Measurements from ENCODE around the gene DGKB.

- TF ChIP-seq, protein P1, sequence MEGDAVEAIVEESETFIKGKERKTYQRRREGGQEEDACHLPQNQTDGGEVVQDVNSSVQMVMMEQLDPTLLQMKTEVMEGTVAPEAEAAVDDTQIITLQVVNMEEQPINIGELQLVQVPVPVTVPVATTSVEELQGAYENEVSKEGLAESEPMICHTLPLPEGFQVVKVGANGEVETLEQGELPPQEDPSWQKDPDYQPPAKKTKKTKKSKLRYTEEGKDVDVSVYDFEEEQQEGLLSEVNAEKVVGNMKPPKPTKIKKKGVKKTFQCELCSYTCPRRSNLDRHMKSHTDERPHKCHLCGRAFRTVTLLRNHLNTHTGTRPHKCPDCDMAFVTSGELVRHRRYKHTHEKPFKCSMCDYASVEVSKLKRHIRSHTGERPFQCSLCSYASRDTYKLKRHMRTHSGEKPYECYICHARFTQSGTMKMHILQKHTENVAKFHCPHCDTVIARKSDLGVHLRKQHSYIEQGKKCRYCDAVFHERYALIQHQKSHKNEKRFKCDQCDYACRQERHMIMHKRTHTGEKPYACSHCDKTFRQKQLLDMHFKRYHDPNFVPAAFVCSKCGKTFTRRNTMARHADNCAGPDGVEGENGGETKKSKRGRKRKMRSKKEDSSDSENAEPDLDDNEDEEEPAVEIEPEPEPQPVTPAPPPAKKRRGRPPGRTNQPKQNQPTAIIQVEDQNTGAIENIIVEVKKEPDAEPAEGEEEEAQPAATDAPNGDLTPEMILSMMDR (IDR thresholded peaks at IDR 0.05) = no peak
- no peak for TF ChIP-seq SIN3A (IDR thresholded peaks at IDR 0.05; ENCODE audit: borderline replicate concordance, insufficient read depth, low read depth, low read length)
- no peak for TF ChIP-seq REST (IDR thresholded peaks at IDR 0.05; ENCODE audit: insufficient read depth in 1 of 2, low read depth in 2 of 2, low read length in 1 of 2)
- TF ChIP-seq POLR2AphosphoS5 (IDR thresholded peaks at IDR 0.05; ENCODE audit: low read depth, low read length) = no peak
Measured at GRCh38 chr7:14807507-14807906, 95.0 kb downstream of the DGKB start.
